Neural progenitor cell (in vitro differentiated cells): Measurements from ENCODE around the gene DIS3L.

Experiments
- CTCF ChIP-seq: fragments of 200-600 bp; sonication (generic); IDR thresholded peaks from 2 replicates; pipeline ENCODE4 v1.5.1; 2017; ENCODE audit warnings: antibody characterized with exemption, mild to moderate bottlenecking
- EZH2phosphoT487 ChIP-seq: fragments of 200-600 bp; sonication (generic); IDR thresholded peaks from 2 replicates; pipeline ENCODE4 v1.6.1; 2017; ENCODE audit warnings: antibody characterized with exemption

- TF ChIP-seq CTCF (no peak), EZH2phosphoT487 (no peak)
These were observed 32.3 kb upstream of the DIS3L start for GRCh38 chr15:66261056-66261455.
